Gastroesophageal sphincter (tissue), 4 donors: ENCODE data around the gene FAM20A. TPM values are rescaled to one million over a fixed set of nuclear protein-coding genes. Genes with fewer than 3 reads are reported as not detected.

Experiments used
- ATAC-seq: fragments of 150-250 bp; one replicate; pipeline ENCODE4 v1.9.1; 2016; ENCODE audit warnings: mild to moderate bottlenecking, moderate library complexity
- H3K27ac ChIP-seq, 4 donors: fragments of 200-600 bp; sonication (generic) in 3 of 4; 1 replicate in 3 of 4; 2 replicates in 1 of 4; pipeline ENCODE4 v1.5.1; 2016 to 2019
- H3K27me3 ChIP-seq: fragments of 200-600 bp; sonication (generic); one replicate; pipeline ENCODE4 v1.5.1; 2019
- H3K36me3 ChIP-seq, 2 donors: fragments of 200-600 bp; sonication (generic); one replicate each; pipeline ENCODE4 v1.5.1; 2019; ENCODE audit warnings: control low read depth in 1 of 2
- H3K4me1 ChIP-seq, 3 donors: fragments of 200-600 bp; sonication (generic); 1 replicate in 2 of 3; 2 replicates in 1 of 3; pipeline ENCODE4 v1.5.1; 2016 to 2019; ENCODE audit warnings: control low read depth in 2 of 3
- H3K4me3 ChIP-seq, 2 donors: fragments of 200-600 bp; sonication (generic); one replicate each; pipeline ENCODE4 v1.5.1; 2019; ENCODE audit warnings: mild to moderate bottlenecking in 1 of 2, moderate library complexity in 1 of 2
- H3K9me3 ChIP-seq, 3 donors: fragments of 200-600 bp; sonication (generic); one replicate each; pipeline ENCODE4 v1.5.1; 2017 to 2019; ENCODE audit warnings: control low read depth in 2 of 3
- CTCF ChIP-seq, 4 experiments: fragments of 200-600 bp in 2 of 4; fragments of 450-650 bp in 2 of 4; sonication (generic) in 1 of 4; IDR thresholded peaks; one replicate each; pipeline ENCODE4 v1.5.1; 2017 to 2019; ENCODE audit warnings: antibody characterized with exemption in 4 of 4, mild to moderate bottlenecking in 2 of 4, moderate library complexity in 2 of 4
- EP300 ChIP-seq: sonication (generic); formaldehyde crosslinking; IDR thresholded peaks from one replicate; pipeline ENCODE4 v1.6.1; 2017; ENCODE audit warnings: antibody characterized with exemption, mild to moderate bottlenecking
- POLR2A ChIP-seq, 2 donors: fragments of 450-650 bp; IDR thresholded peaks; one replicate each; pipeline ENCODE4 v1.6.1; 2017; ENCODE audit warnings: antibody characterized with exemption in 2 of 2, mild to moderate bottlenecking in 2 of 2, moderate library complexity in 1 of 2
- POLR2AphosphoS5 ChIP-seq: sonication (generic); formaldehyde crosslinking; IDR thresholded peaks from one replicate; pipeline ENCODE4 v1.6.1; 2017; ENCODE audit warnings: antibody characterized with exemption
- WGBS, 2 donors: methylation state at CpG; one replicate each; pipeline ENCODE4 v1.1.5; 2018; ENCODE audit warnings: low coverage in 1 of 2; 5-methylcytosine and 5-hydroxymethylcytosine counted together
- total RNA-seq, 4 donors: library from RNA; depleted of rRNA; stranded (reverse); fragments of >200 nt; gene quantifications; one replicate each; pipeline ENCODE4 v1.1.0, GENCODE V29; 2016

Gene FAM20A
- total RNA-seq, 4 donors from 2014 or later: 1.4 to 13.7 (median 2.9) TPM

DNA sequence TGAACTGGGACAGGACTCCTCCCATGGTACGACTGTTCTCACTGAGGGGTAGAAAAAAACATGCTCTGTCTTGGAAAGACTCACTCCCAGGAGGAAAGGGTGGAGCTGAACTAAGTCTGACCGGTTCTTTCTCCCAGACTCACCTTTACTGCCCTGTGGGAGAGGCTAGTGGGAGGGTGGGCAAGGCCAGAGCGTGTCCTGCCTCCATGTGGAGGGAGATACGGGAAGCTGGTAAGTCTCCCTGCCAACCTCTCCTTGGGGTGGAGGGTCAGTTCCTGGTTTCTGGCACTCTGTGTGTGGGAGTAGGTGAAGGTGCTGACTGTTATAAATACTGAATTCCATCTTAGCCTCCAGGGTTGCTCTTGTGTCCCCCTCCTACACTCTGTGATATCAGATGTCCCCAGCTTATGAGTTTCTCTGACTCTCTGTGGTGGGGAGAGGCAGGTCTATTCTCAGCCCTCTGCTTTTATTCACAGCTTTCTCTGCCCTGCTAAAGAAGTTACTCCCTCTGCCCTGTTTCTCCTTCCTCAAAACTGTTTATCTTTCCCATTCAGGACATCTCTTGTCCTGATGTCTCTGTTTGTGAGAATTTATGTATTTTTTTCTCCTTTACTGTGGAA lies 26.9 kb upstream of the FAM20A start:
- no peak for TF ChIP-seq EP300
- TF ChIP-seq POLR2AphosphoS5: no peak
- TF ChIP-seq CTCF (IDR thresholded peaks at IDR 0.05): no peak
- no peak for TF ChIP-seq POLR2A (IDR thresholded peaks at IDR 0.05)
- 58% methylated on average over 2 of the region's 4 CpGs; no CpG with 5 or more reads in 1 of the 2 donors for WGBS, 2 donors
- H3K4me3 ChIP-seq: no peak overlapping the region
- no peaks in the 10 kb centered on the region for H3K27me3 ChIP-seq
- H3K27ac ChIP-seq: no peak overlapping the region
- H3K9me3 ChIP-seq: no peaks in the 10 kb centered on the region
- no peaks in the 10 kb centered on the region for H3K4me1 ChIP-seq
- no peak for ATAC-seq
- H3K36me3 ChIP-seq: no peaks in the 10 kb centered on the region

- WGBS, 2 donors: 40% methylated on average over 1 of the region's 1 CpG; no CpG with 5 or more reads in 1 of the 2 donors
- Histone ChIP-seq H3K27ac (no peak overlapping the region), H3K4me3 (no peak overlapping the region), H3K27me3 (no peaks in the 10 kb centered on the region), H3K9me3 (no peaks in the 10 kb centered on the region), H3K4me1 (no peaks in the 10 kb centered on the region), H3K36me3 (no peaks in the 10 kb centered on the region)
- no peak for ATAC-seq
- TF ChIP-seq EP300: no peak
- no peak for TF ChIP-seq POLR2AphosphoS5
- no peak for TF ChIP-seq CTCF (IDR thresholded peaks at IDR 0.05)
- TF ChIP-seq POLR2A (IDR thresholded peaks at IDR 0.05): no peak
Measured at GRCh38 chr17:68624381-68624780, 23.2 kb upstream of the FAM20A start.

DNA sequence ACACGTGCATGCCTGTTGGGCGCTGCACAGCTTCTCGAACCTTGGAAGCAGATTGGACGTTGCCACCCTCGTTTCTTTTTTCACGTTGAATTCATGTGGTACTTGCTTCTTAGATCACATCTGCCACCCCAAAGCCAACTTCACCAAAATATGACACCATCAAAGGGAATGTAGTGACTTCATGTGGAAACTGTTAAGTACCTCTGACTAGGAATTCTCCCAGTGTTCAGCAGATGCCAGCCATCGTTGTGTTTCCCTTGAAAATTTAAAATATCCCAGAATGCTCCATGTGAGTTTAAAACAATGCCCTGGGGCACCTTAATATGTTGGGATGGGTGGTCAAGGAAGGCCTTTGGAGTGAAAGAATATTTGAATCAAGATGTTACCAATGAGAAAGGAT lies 22.6 kb upstream of the FAM20A start:
- ATAC-seq: no peak
- H3K27ac ChIP-seq: no peak overlapping the region
- WGBS, 2 donors: 70 to 74% methylated on average over 7 of the region's 7 CpGs
- H3K27me3 ChIP-seq: no peaks in the 10 kb centered on the region
- no peaks in the 10 kb centered on the region for H3K36me3 ChIP-seq
- no peaks in the 10 kb centered on the region for H3K4me1 ChIP-seq
- TF ChIP-seq CTCF (IDR thresholded peaks at IDR 0.05) (no peak), POLR2AphosphoS5 (no peak), EP300 (no peak), POLR2A (IDR thresholded peaks at IDR 0.05) (no peak)
- no peaks in the 10 kb centered on the region for H3K9me3 ChIP-seq
- no peak overlapping the region for H3K4me3 ChIP-seq

DNA sequence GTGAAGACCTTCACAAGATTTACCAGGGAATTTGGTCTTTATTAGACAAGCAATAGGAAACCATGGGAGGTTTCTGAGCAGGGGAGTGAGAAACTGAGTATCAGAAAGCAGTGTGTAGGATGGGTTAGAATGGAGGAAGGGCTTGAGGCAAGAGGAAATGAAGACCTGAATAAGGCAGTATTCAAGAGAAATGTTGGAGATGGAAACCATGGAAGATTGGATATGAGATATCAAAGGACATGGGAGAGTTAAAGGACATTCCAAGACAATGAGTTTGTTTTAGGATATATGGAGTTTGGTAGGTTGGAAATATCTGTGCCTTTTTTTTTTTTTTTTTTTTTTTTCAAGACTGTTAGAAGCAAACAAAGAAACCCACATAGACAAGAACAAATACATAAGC lies 21.3 kb upstream of the FAM20A start:
- no peak overlapping the region for H3K4me3 ChIP-seq
- TF ChIP-seq POLR2A (IDR thresholded peaks at IDR 0.05) (no peak), CTCF (IDR thresholded peaks at IDR 0.05) (no peak), POLR2AphosphoS5 (no peak), EP300 (no peak)
- no peak for ATAC-seq
- no peaks in the 10 kb centered on the region for H3K27me3 ChIP-seq
- no peaks in the 10 kb centered on the region for H3K9me3 ChIP-seq
- no peaks in the 10 kb centered on the region for H3K36me3 ChIP-seq
- H3K27ac ChIP-seq: no peak overlapping the region
- H3K4me1 ChIP-seq: no peaks in the 10 kb centered on the region

GRCh38 chr17:68621065-68621464 lies 19.9 kb upstream of the FAM20A start:
- WGBS, 2 donors: 27 to 57% methylated on average over 2 of the region's 2 CpGs
- TF ChIP-seq POLR2A (IDR thresholded peaks at IDR 0.05) (no peak), POLR2AphosphoS5 (no peak), EP300 (no peak), CTCF (IDR thresholded peaks at IDR 0.05) (no peak)
- Histone ChIP-seq H3K36me3 (no peaks in the 10 kb centered on the region), H3K27me3 (no peaks in the 10 kb centered on the region), H3K27ac (no peak overlapping the region), H3K4me1 (no peaks in the 10 kb centered on the region), H3K4me3 (no peak overlapping the region), H3K9me3 (no peaks in the 10 kb centered on the region)
- ATAC-seq: no peak
